T-helper 2 cell (primary cell): ENCODE measurements around the gene ECE1.
"Not testable (repeated sequence)": the region's sequence is repeated elsewhere in the genome, so short reads cannot be mapped to it uniquely, and the experiment has no call there.

ENCODE experiments used
- DNase-seq, 5 experiments: peaks; one replicate each; pipeline versions ENCODE4 v3.0.0 to v3.0.0-alpha.2; 2012 to 2022

Gene ECE1

GRCh38 chr1:21290546-21290944, 282 bp upstream of the ECE1 start:
- peak in 1 of 5 experiments; percentile 54 for DNase-seq

- no peak for DNase-seq
These were observed 1.1 kb downstream of the ECE1 start for GRCh38 chr1:21289127-21289526.

GRCh38 chr1:21287905-21288514, 2.3 kb downstream of the ECE1 start:
- DNase-seq = no peak

- DNase-seq = not testable (repeated sequence)
These were observed 4.9 kb downstream of the ECE1 start for GRCh38 chr1:21285386-21285785.

- no peak for DNase-seq
These were observed 5.2 kb downstream of the ECE1 start for GRCh38 chr1:21285055-21285372.

GRCh38 chr1:21284206-21285054, 5.8 kb downstream of the ECE1 start:
- DNase-seq = no peak

GRCh38 chr1:21283524-21283923, 6.7 kb downstream of the ECE1 start:
- DNase-seq = no peak

- not testable (repeated sequence) for DNase-seq
These were observed 8.2 kb downstream of the ECE1 start for GRCh38 chr1:21282020-21282419.

- DNase-seq = no peak
These were observed 9.8 kb downstream of the ECE1 start for GRCh38 chr1:21280482-21280881.

- DNase-seq = peak in 2 of 5 experiments; percentile 26 to 46
These were observed 10.2 kb downstream of the ECE1 start for GRCh38 chr1:21280011-21280471.

- DNase-seq = peak in 1 of 5 experiments; percentile 52
These were observed 11.1 kb downstream of the ECE1 start for GRCh38 chr1:21278860-21279845.

- DNase-seq = no peak
These were observed 11.9 kb downstream of the ECE1 start for GRCh38 chr1:21278208-21278859.

- DNase-seq = no peak
These were observed 13.1 kb downstream of the ECE1 start for GRCh38 chr1:21277180-21277579.

- DNase-seq = no peak
These were observed 17.7 kb downstream of the ECE1 start for GRCh38 chr1:21272540-21272939.

- DNase-seq = no peak
These were observed 18.7 kb downstream of the ECE1 start for GRCh38 chr1:21271550-21271949.

GRCh38 chr1:21270086-21270689, 20.1 kb downstream of the ECE1 start:
- peak; percentile 61 to 79 (median 77) for DNase-seq

GRCh38 chr1:21269461-21270085, 20.7 kb downstream of the ECE1 start:
- no peak for DNase-seq

GRCh38 chr1:21268281-21269239, 21.7 kb downstream of the ECE1 start:
- no peak for DNase-seq

- DNase-seq = no peak
These were observed 22.8 kb downstream of the ECE1 start for GRCh38 chr1:21267191-21268077.
